HepG2 (cell line): ENCODE data around the gene TMEM253. TPM values are rescaled to one million over a fixed set of nuclear protein-coding genes. Genes with fewer than 3 reads are reported as not detected.
A peak's percentile ranks its signal among the peaks of the same experiment; 100 is the strongest.

Experiments
- FOXC1 ChIP-seq: sonication (generic); formaldehyde crosslinking; IDR thresholded peaks from 2 replicates; pipeline ENCODE4 v1.8.0; 2022; ENCODE audit warnings: mild to moderate bottlenecking, missing genetic modification reagents, borderline replicate concordance
- GMEB1 ChIP-seq: sonication (generic); formaldehyde crosslinking; IDR thresholded peaks from 2 replicates; pipeline ENCODE4 v1.5.1; 2020; ENCODE audit warnings: missing genetic modification reagents, mild to moderate bottlenecking, borderline replicate concordance
- HNRNPK ChIP-seq: fragments of 200-400 bp; formaldehyde crosslinking; IDR thresholded peaks from 2 replicates; pipeline ENCODE4 v1.6.1; 2018; ENCODE audit warnings: low read length, low read depth, moderate library complexity, mild to moderate bottlenecking; ENCODE audit not compliant: poor library complexity, severe bottlenecking
- HOXA5 ChIP-seq: sonication (generic); formaldehyde crosslinking; IDR thresholded peaks from 2 replicates; pipeline ENCODE4 v1.4.0; 2020; ENCODE audit warnings: missing genetic modification reagents
- JUN ChIP-seq: sonication (generic); formaldehyde crosslinking; IDR thresholded peaks from 2 replicates; pipeline ENCODE4 v1.4.0; 2020; ENCODE audit warnings: mild to moderate bottlenecking, missing genetic modification reagents
- MBD4 ChIP-seq: IDR thresholded peaks from 2 replicates; pipeline ENCODE4 v1.6.1; 2012; ENCODE audit warnings: low read length, inconsistent platforms, borderline replicate concordance
- MIER2 ChIP-seq: IDR thresholded peaks from 2 replicates; pipeline ENCODE4 v1.6.1; 2016; ENCODE audit warnings: missing biosample characterization, missing genetic modification reagents
- PAF1 ChIP-seq: IDR thresholded peaks from 2 replicates; pipeline ENCODE4 v1.6.1; 2016; ENCODE audit warnings: missing genetic modification reagents, missing compliant biosample characterization
- SAP130 ChIP-seq: IDR thresholded peaks from 2 replicates; pipeline ENCODE4 v1.6.1; 2016; ENCODE audit warnings: low read depth
- SMC3 ChIP-seq: IDR thresholded peaks from 2 replicates; pipeline ENCODE4 v1.6.1; 2011; ENCODE audit warnings: low read length, improper control_type of control experiment
- STAT5B ChIP-seq: sonication (generic); formaldehyde crosslinking; IDR thresholded peaks from 2 replicates; pipeline ENCODE4 v1.4.0; 2020; ENCODE audit warnings: missing genetic modification reagents
- ZBTB38 ChIP-seq: sonication (generic); formaldehyde crosslinking; IDR thresholded peaks from 2 replicates; pipeline ENCODE4 v1.5.1; 2020; ENCODE audit warnings: mild to moderate bottlenecking, missing genetic modification reagents
- ZMYM2 ChIP-seq: sonication (generic); formaldehyde crosslinking; IDR thresholded peaks from 2 replicates; pipeline ENCODE4 v1.8.0; 2022; ENCODE audit warnings: mild to moderate bottlenecking, missing genetic modification reagents
- ZNF251 ChIP-seq: sonication (generic); formaldehyde crosslinking; IDR thresholded peaks from 2 replicates; pipeline ENCODE4 v1.9.0; 2021; ENCODE audit warnings: mild to moderate bottlenecking, missing genetic modification reagents
- ZNF253 ChIP-seq: sonication (generic); formaldehyde crosslinking; IDR thresholded peaks from 2 replicates; pipeline ENCODE4 v1.8.0; 2022; ENCODE audit warnings: mild to moderate bottlenecking, missing genetic modification reagents, borderline replicate concordance
- ZNF639 ChIP-seq: conservative IDR thresholded peaks from 2 replicates; pipeline ENCODE4 v1.6.1; 2018; ENCODE audit warnings: missing genetic modification reagents
- ZNF724P ChIP-seq: sonication (generic); formaldehyde crosslinking; IDR thresholded peaks from 2 replicates; pipeline ENCODE4 v1.8.0; 2022; ENCODE audit warnings: missing genetic modification reagents, borderline replicate concordance
- polyA plus RNA-seq, 8 experiments: library from polyadenylated mRNA; depleted of rRNA in 3 of 8; stranded (reverse) in 7 of 8; unstranded in 1 of 8; fragments of >200 nt; fragmentation: Illumina TruSeq in 4 of 8; extraction: Trizol in 4 of 8; gene quantifications; 2 replicates each; pipeline versions ENCODE4 v1.2.1 to v1.2.3, GENCODE V29; 2011 to 2016; ENCODE audit warnings: low read depth in 4 of 8, missing spikeins in 1 of 8, mixed read lengths in 1 of 8; ENCODE audit not compliant: insufficient read depth in 1 of 8
- total RNA-seq, 5 experiments: library from RNA; depleted of rRNA; stranded (reverse); fragments of >200 nt; fragmentation: Illumina TruSeq; extraction: Trizol; gene quantifications; 2 replicates each; pipeline ENCODE4 v1.2.3, GENCODE V29; 2016; ENCODE audit warnings: low read depth in 1 of 5
- TF ChIP-seq, protein P1 (sequence below): sonication (generic); formaldehyde crosslinking; IDR thresholded peaks from 2 replicates; pipeline ENCODE4 v1.4.0; 2020; ENCODE audit warnings: missing genetic modification reagents, borderline replicate concordance
- TF ChIP-seq, protein P2 (sequence below): sonication (generic); formaldehyde crosslinking; IDR thresholded peaks from 2 replicates; pipeline ENCODE4 v1.5.1; 2020; ENCODE audit warnings: mild to moderate bottlenecking, missing genetic modification reagents

Gene TMEM253
- total and polyA plus RNA-seq, 2 of the 13 experiments (the other 11 are each of a cell fraction or from before 2014, with no cell fraction given) = 0.29 to 0.45 TPM

DNA sequence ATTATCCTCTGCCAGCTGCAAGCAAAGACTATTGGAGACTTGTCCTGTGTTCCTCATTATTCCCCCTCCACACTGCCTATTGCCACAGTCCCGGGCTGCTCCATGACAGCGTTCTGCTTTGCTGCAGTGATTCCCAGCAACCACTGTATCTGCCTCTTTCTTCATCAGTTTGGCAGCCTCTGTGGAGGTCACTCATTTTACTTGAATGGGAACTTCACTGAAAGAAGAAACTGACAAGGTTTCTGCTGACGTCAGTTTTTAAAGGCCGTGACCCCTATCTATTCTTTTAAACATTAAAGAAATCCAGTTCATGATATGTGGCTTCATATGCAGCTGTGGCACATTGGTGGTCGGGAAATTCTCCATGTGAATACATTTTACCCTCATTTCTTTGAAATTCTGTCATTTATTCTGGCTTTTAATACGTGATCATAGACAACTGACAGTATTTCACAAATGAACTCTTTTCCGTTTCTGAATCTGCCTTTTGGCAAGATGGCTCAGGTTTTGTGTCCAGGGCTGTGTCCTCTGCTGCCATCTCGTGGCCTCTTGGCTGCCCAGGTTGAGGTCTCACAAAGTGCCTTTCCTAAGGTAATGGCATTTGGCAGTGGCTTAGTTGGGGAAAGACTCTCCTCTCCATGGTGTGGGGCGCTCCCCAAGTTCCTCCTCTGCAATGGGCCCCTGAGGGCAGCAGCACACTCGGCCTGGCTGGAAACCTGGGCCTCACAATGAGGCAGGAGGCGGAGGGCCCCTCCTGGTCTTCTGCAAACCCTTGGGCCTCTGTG lies 5.8 kb downstream of the TMEM253 start (continued):
- TF ChIP-seq GMEB1 (CRISPR knock-in tag) = peak; percentile 28; the same call in 1 of the 2 replicates
- TF ChIP-seq ZNF251 (CRISPR knock-in tag) = peak; percentile 29; the same call in 1 of the 2 replicates
- TF ChIP-seq, protein P1, sequence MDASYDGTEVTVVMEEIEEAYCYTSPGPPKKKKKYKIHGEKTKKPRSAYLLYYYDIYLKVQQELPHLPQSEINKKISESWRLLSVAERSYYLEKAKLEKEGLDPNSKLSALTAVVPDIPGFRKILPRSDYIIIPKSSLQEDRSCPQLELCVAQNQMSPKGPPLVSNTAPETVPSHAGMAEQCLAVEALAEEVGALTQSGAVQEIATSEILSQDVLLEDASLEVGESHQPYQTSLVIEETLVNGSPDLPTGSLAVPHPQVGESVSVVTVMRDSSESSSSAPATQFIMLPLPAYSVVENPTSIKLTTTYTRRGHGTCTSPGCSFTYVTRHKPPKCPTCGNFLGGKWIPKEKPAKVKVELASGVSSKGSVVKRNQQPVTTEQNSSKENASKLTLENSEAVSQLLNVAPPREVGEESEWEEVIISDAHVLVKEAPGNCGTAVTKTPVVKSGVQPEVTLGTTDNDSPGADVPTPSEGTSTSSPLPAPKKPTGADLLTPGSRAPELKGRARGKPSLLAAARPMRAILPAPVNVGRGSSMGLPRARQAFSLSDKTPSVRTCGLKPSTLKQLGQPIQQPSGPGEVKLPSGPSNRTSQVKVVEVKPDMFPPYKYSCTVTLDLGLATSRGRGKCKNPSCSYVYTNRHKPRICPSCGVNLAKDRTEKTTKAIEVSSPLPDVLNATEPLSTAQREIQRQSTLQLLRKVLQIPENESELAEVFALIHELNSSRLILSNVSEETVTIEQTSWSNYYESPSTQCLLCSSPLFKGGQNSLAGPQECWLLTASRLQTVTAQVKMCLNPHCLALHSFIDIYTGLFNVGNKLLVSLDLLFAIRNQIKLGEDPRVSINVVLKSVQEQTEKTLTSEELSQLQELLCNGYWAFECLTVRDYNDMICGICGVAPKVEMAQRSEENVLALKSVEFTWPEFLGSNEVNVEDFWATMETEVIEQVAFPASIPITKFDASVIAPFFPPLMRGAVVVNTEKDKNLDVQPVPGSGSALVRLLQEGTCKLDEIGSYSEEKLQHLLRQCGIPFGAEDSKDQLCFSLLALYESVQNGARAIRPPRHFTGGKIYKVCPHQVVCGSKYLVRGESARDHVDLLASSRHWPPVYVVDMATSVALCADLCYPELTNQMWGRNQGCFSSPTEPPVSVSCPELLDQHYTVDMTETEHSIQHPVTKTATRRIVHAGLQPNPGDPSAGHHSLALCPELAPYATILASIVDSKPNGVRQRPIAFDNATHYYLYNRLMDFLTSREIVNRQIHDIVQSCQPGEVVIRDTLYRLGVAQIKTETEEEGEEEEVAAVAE (CRISPR knock-in tag) = peak; percentile 84
- no peak for TF ChIP-seq ZNF253 (CRISPR knock-in tag)
- TF ChIP-seq JUN = 0 out of 2 replicates have a peak, but pooled peaks have one; percentile 12
- TF ChIP-seq ZNF639 (CRISPR knock-in tag) = no peak
- peak; percentile 44; the same call in 1 of the 2 replicates for TF ChIP-seq ZMYM2 (CRISPR knock-in tag)
- TF ChIP-seq MIER2 = peak; percentile 83
- 0 out of 2 replicates have a peak, but pooled peaks have one; percentile 29 for TF ChIP-seq ZBTB38
- TF ChIP-seq HOXA5 = 0 out of 2 replicates have a peak, but pooled peaks have one; percentile 35
- TF ChIP-seq ZNF724P (CRISPR knock-in tag) = no peak
- TF ChIP-seq STAT5B (CRISPR knock-in tag) = peak; percentile 59; the same call in 1 of the 2 replicates
- TF ChIP-seq, protein P2, sequence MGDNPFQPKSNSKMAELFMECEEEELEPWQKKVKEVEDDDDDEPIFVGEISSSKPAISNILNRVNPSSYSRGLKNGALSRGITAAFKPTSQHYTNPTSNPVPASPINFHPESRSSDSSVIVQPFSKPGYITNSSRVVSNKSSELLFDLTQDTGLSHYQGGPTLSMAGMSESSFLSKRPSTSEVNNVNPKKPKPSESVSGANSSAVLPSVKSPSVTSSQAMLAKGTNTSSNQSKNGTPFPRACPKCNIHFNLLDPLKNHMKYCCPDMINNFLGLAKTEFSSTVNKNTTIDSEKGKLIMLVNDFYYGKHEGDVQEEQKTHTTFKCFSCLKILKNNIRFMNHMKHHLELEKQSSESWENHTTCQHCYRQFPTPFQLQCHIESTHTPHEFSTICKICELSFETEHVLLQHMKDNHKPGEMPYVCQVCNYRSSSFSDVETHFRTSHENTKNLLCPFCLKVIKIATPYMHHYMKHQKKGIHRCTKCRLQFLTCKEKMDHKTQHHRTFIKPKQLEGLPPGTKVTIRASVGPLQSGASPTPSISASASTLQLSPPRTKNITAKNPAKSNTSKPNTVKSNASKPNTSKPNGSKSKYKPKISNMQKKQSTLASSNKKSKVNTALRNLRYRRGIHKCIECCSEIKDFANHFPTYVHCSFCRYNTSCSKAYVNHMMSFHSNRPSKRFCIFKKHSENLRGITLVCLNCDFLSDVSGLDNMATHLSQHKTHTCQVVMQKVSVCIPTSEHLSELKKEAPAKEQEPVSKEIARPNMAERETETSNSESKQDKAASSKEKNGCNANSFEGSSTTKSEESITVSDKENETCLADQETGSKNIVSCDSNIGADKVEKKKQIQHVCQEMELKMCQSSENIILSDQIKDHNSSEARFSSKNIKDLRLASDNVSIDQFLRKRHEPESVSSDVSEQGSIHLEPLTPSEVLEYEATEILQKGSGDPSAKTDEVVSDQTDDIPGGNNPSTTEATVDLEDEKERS (CRISPR knock-in tag) = peak; percentile 79; the same call in 1 of the 2 replicates
- TF ChIP-seq MBD4 = no peak
- TF ChIP-seq FOXC1 (CRISPR knock-in tag) = peak; percentile 67; the same call in 1 of the 2 replicates
- TF ChIP-seq HNRNPK = no peak
- peak; percentile 77 for TF ChIP-seq SAP130 (CRISPR knock-in tag)
- no peak for TF ChIP-seq PAF1 (CRISPR knock-in tag)
- peak; percentile 96 for TF ChIP-seq SMC3
